ENCODE data around the gene GLYAT. TPM values are rescaled to one million over a fixed set of nuclear protein-coding genes. Genes with fewer than 3 reads are reported as not detected.

GLYAT gene
- total RNA-seq = not detected in 2 replicates

GRCh38 chr11:58731819-58732218 is at the start of gene GLYAT:
Gene GLYAT (minus strand): TSS chr11:58731943. CDS start chr11:58724496, 7,447 bp downstream.

Other genes starting within 250 kb of the GLYAT start
- not detected in 2 replicates for gene OR5B21, start 223.8 kb downstream of the GLYAT start, total RNA-seq
- 2.9 and 3.3 TPM in 2 replicates for gene LPXN, start 156.1 kb downstream of the GLYAT start, total RNA-seq
- 24.7 and 28.1 TPM in 2 replicates for gene ZFP91, start 152.9 kb downstream of the GLYAT start, total RNA-seq
- gene CNTF, start 109.3 kb downstream of the GLYAT start, total RNA-seq = 0.73 and 1.9 TPM in 2 replicates
- not detected in 2 replicates for gene GLYATL2, start 112.8 kb upstream of the GLYAT start, total RNA-seq
- gene GLYATL1, start 207.5 kb upstream of the GLYAT start, total RNA-seq = not detected in 2 replicates

All from cardiac ventricle fibroblast (primary cell).